Anterior cingulate cortex (tissue), 58 donors: ENCODE results near the gene GALK2.
"Not testable (repeated sequence)": the region's sequence is repeated elsewhere in the genome, so short reads cannot be mapped to it uniquely, and the experiment has no call there.

ENCODE experiments used
- DNase-seq, 58 donors: peaks; one replicate each; lab custom pipeline; 2025; lab: John Stamatoyannopoulos, UW

The GALK2 gene

DNA sequence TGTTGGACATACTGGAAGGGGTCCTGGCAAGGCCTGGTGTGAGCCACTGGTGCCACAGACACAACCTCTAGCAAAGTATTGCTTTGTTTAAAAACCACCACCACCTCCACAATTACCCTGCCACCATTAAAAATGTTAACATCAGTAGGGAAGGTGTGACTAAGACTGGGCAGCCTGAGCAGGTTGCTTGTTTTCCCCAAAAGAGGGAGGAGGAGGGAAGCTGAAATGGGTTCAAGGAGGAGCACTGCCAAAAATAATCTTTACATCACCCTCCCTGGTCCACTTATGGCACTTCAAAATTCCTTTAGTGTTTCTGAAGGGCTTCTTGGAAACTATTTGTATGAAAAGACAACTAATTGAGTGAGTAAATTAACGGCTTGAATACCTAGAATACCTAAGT, 153.2 kb downstream of the GALK2 start:
- DNase-seq, result no peak

DNA sequence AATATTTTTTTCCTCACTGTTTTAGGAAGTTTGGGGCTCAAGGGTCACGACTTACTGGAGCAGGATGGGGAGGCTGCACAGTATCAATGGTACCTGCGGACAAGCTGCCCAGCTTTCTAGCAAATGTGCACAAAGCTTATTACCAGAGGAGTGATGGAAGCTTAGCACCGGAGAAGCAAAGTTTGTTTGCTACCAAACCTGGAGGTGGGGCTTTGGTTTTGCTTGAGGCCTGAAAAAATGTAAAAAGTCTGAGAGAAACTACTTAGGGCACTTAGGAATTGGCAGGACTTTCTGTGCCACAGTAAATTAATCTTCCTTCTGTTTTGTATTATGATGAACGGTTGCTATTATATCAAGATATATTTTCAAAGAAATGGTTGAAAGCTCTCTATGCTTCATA, 157.9 kb downstream of the GALK2 start:
- DNase-seq, result no peak

DNA sequence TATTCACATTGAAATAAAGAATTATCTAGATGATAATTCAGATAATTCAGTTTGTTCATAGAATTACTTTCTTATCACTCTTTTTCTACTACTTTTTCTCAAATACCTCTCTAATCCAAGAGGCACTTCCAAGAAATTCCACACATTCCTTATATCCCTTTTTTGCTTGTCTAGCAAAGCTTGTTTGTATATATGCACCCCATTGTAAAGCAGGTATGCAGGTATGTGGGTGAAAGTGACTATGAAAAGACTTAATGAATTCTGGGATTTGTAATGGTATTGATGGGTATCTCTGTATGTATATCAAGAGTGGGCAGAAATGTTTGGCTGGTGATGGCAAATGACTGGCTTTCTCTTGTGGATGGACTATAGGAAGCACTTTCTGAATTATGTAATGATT, 158.9 kb downstream of the GALK2 start:
- DNase-seq, result no peak

DNA sequence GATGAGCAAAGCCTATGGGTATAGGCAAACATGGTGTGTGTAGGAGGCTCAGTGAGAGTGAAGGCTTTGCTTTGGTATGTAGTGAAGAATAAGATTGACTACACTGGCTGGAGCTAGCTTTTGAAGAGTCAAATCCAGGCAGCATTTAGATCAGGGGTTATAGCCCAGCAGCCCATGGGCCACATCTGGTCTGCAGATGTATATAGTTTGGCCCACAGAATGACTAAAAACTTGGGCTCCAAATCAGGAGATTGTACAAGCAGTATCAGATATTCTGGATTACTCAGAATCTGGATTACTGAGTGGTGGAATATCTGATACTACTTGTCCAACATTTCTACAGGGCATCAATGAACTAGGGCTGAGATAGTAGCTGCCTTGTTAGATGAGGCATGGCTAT, 160.1 kb downstream of the GALK2 start:
- no peak for DNase-seq

DNA sequence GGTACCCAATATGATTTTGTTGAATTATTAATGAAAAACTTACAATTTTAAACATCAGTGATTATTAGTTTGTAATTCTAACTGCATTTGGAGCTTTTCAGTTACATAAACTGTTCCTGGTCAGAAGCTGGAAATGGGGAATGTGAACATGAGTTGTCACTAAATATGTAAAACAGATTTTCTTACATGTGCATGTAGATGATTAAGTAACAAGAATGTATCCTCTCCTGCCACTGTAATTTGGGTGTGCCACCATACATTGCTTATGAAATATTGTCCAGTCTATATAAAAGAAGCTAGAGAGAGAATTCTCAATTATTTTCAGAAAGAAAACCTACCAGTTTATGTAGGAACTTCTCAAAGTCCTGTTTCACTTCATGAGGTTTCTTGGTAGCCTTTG, 161.4 kb downstream of the GALK2 start:
- DNase-seq, result no peak

DNA sequence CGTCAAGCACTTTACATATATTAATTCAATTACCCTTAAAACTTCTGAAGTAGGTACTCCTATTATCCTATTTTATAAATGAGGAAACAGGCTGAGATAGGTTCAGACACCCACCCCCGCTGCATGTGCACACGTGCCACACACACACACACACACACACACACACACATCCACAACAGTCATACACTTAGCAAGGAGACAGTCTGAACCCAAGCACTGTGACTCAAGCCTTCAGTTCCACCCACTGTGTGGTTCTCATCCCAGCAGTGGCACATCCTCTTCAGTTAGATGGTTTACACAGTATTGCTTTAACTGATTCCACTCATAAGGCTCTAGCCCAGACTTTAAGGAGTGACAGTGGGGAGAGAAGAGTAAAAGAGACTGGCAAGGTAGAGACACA, 161.9 kb downstream of the GALK2 start:
- no peak for DNase-seq

DNA sequence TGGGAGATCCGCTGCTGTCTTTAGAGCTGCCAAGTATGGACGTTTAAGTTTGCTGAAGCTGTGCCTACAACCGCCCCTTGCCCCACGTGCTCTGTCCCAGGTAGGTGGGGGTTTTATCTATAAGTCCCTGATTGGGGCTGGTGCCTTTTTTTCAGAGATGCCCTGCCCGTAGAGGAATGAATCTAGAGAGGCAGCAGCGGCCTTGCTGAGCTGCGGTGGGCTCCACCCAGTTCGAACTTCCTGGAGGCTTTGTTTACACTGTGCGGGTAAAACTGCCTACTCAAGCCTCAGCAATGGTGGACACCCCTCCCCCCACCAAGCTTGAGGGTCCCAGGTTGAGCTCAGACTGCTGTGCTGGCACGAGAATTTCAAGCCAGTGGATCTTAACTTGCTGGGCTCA, 169.6 kb downstream of the GALK2 start:
- no peak for DNase-seq

DNA sequence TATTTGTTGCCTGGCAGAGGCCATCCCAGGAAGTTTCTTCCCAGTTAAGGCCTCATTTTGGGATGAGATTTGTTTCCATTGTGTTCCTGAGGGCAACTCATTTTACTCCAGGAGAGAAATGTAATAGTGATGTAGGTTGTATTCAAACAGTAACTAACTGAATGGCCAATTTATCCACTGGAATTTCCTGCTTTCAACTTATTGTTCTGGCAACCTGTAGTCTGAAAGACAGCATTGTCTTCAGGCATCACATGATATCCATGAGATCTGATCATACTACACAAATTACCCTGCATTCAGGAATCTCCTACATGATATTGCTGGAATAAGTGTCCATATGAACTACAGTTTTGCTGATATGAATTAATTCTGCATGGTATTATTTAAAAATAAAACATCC, 173.5 kb downstream of the GALK2 start:
- no peak for DNase-seq

DNA sequence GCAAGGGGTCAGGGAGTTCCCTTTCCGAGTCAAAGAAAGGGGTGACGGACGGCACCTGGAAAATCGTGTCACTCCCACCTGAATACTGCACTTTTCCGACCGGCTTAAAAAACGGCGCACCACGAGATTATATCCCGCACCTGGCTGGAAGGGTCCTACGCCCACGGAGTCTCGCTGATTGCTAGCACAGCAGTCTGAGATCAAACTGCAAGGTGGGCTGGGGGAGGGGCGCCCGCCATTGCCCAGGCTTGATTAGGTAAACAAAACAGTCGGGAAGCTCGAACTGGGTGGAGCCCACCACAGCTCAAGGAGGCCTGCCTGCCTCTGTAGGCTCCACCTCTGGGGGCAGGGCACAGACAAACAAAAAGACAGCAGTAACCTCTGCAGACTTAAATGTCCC, 184.4 kb downstream of the GALK2 start:
- DNase-seq, result not testable (repeated sequence)

DNA sequence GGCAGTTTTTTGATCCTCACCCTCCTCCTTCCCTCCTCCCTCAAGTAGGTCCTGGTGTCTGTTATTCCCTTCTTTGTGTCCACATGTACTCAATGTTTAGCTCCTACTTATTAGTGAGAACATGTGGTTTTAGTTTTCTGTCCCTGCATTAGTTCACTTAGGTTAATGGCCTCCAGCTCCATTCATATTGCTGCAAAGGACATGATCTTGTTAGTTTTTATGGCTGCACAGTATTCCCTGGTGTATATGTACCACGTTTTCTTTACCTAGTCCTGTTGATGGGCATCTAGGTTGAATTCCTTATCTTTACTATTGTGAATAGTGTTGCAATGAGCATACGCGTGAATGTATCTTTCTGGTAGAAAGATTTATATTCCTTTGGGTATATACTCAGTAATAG, 191.3 kb downstream of the GALK2 start:
- no peak for DNase-seq

DNA sequence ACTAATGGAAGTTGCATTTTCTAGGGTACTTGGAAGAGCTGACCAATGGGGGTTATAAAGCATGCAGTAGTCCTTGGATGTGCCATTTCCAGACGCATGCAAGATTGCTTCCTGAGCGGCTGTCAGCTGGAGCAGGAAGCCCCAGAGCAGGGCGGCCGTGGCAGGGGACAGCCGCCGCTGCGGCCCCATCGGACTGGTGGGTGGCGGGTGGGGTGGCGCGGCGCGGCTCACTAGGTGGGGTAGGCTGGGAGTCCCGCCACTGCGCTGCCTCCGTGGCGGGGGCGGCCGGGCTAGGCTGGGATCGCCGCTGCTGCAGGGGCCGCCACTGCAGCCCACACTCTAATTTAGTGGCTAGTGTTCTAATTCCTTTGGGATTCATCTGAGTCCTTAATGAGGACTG, 196.4 kb downstream of the GALK2 start:
- DNase-seq, result no peak

DNA sequence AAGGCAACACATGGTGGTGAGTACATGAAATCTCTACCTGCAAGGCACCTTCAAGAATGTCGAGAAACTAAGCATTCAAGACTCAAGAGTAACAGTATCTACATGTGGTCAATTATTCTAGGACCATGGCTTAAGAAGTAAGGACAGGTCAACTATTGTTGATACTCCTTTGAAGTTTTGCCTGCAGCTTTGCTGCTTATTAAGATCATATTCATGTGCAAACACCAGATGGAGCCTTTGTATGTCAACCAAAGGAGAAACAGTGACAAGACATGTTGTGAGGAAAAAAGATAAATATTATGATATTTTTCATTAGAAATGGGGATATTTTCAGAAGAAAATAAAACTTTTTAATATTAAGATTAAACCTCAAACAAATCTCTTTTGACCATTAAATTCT, 200.7 kb downstream of the GALK2 start:
- no peak for DNase-seq

DNA sequence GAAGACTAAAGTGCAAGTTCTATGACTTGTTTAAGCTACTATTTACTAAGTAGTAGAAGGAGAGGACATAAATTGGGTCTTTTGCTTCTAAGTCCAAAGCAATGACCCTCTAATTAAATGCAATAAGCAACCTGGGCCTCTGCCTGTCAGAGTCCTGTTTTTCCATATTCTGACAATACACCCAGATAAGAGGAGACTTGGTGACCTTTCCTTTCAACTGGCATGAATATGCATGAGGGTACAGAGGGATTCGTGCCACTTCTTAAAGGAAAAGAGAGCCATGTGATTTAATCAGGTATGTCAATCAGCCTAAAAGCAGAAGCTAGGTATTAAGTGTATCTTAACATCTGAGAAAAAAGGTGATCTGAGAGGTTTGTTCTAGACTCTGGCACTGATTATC, 202.3 kb downstream of the GALK2 start:
- no peak for DNase-seq

DNA sequence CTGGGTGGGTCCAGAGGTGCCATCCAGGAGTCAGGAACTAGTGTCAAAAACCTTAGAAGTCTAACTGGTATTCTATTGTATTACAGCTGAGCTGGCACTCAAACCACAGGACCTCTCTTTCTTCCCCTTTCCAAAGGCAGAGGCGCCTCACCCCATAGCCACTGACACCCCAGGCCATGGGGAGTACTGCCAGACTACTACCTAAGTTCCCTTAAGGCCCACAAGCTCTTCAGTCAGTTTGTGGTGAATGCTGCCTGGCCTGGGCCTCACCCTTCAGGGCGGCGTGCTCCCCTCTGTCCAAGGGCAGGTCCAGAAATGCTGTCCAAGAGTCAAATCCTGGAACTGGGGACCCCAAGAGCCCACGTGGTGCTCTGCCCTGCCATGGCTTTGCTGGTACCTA, 209.9 kb downstream of the GALK2 start:
- DNase-seq, result no peak

DNA sequence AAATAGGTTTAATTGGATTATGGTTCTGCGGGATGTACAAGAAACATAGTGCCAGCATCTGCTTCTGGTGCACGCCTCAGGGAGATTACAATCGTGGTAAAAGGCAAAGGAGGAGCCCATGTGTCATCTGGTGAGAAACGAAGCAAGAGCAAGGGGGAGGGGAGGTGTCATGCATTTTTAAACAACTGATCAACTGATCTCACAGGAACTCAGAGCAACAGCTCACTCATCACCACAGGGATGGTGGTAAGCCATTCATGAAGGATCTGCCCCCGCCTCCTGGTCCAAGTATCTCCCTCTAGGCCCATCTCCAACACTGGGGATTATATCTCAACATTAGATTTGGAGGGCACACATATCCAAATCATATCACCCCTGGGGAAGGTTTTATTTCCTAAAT, 210.9 kb downstream of the GALK2 start:
- no peak for DNase-seq
